T1000 (cell line): ENCODE results near the gene PLGLB1.
"Not testable (repeated sequence)": the region's sequence is repeated elsewhere in the genome, so short reads cannot be mapped to it uniquely, and the experiment has no call there.

Source experiments
- DNase-seq: peaks from one replicate; lab custom pipeline; 2025; ENCODE audit warnings: mixed read lengths; lab: John Stamatoyannopoulos, UW

The PLGLB1 gene

GRCh38 chr2:87021744-87022143 is at the start of gene PLGLB1:
Gene PLGLB1, minus strand, starts transcription at chr2:87021844. Its CDS starts 61 bp downstream, at chr2:87021783.
- not testable (repeated sequence) for DNase-seq

GRCh38 chr2:87064305-87064704 is 42.7 kb upstream of the PLGLB1 start:
- not testable (repeated sequence) for DNase-seq

GRCh38 chr2:87063431-87063830 is 41.8 kb upstream of the PLGLB1 start:
- not testable (repeated sequence) for DNase-seq

GRCh38 chr2:87061519-87061918 is 39.9 kb upstream of the PLGLB1 start:
- DNase-seq: not testable (repeated sequence)

- DNase-seq: not testable (repeated sequence)
Measured at GRCh38 chr2:87057606-87058005, 36.0 kb upstream of the PLGLB1 start.

GRCh38 chr2:87056843-87057242 is 35.2 kb upstream of the PLGLB1 start:
- not testable (repeated sequence) for DNase-seq

GRCh38 chr2:87056435-87056834 is 34.8 kb upstream of the PLGLB1 start:
- DNase-seq: not testable (repeated sequence)

GRCh38 chr2:87054375-87054774 is 32.7 kb upstream of the PLGLB1 start:
- DNase-seq: not testable (repeated sequence)

- not testable (repeated sequence) for DNase-seq
Measured at GRCh38 chr2:87041321-87041978, 19.8 kb upstream of the PLGLB1 start.

- not testable (repeated sequence) for DNase-seq
Measured at GRCh38 chr2:87028607-87029006, 7.0 kb upstream of the PLGLB1 start.

- not testable (repeated sequence) for DNase-seq
Measured at GRCh38 chr2:87026816-87027215, 5.2 kb upstream of the PLGLB1 start.

- DNase-seq: not testable (repeated sequence)
Measured at GRCh38 chr2:87025927-87026326, 4.3 kb upstream of the PLGLB1 start.

GRCh38 chr2:87023988-87024615 is 2.5 kb upstream of the PLGLB1 start:
- not testable (repeated sequence) for DNase-seq

- not testable (repeated sequence) for DNase-seq
Measured at GRCh38 chr2:87021043-87021442, 601 bp downstream of the PLGLB1 start.

GRCh38 chr2:87019053-87019452 is 2.6 kb downstream of the PLGLB1 start:
- not testable (repeated sequence) for DNase-seq

GRCh38 chr2:87014489-87015169 is 7.0 kb downstream of the PLGLB1 start:
- DNase-seq: not testable (repeated sequence)

GRCh38 chr2:87004398-87004797 is 17.2 kb downstream of the PLGLB1 start:
- not testable (repeated sequence) for DNase-seq
